Loucy (cell line): Measurements from ENCODE around the gene FOXK1.

Source experiments
- H2AFZ ChIP-seq: fragments of 200-600 bp; sonication (generic); 2 replicates; pipeline ENCODE4 v1.6.0; 2016; ENCODE audit warnings: antibody characterized with exemption, mild to moderate bottlenecking, low read length, moderate library complexity
- H3F3A ChIP-seq: fragments of 200-600 bp; 2 replicates; pipeline ENCODE4 v1.6.0; 2016; ENCODE audit warnings: antibody characterized with exemption, low read depth, mild to moderate bottlenecking
- H3K27me3 ChIP-seq: fragments of 200-600 bp; sonication (generic); 2 replicates; pipeline ENCODE4 v1.6.1; 2014; ENCODE audit warnings: low read length, mild to moderate bottlenecking; ENCODE audit not compliant: insufficient read depth, poor library complexity, severe bottlenecking
- H3K36me3 ChIP-seq: fragments of 200-600 bp; sonication (generic); 2 replicates; pipeline ENCODE4 v1.6.1; 2016; ENCODE audit warnings: low read length; ENCODE audit not compliant: insufficient read depth
- H3K4me1 ChIP-seq: fragments of 200-600 bp; sonication (generic); 2 replicates; pipeline ENCODE4 v1.5.1; 2014; ENCODE audit warnings: low read length, mild to moderate bottlenecking; ENCODE audit not compliant: insufficient read depth, poor library complexity, severe bottlenecking
- H3K4me2 ChIP-seq: fragments of 200-600 bp; sonication (generic); 2 replicates; pipeline ENCODE4 v1.6.0; 2014; ENCODE audit warnings: antibody characterized with exemption, low read length, low read depth, mild to moderate bottlenecking; ENCODE audit not compliant: poor library complexity, severe bottlenecking
- H3K4me3 ChIP-seq: fragments of 200-600 bp; sonication (generic); 2 replicates; pipeline ENCODE4 v1.5.1; 2014; ENCODE audit warnings: low read length, mild to moderate bottlenecking, mixed read lengths; ENCODE audit not compliant: poor library complexity, severe bottlenecking
- H3K79me2 ChIP-seq: fragments of 200-600 bp; sonication (generic); 2 replicates; pipeline ENCODE4 v1.6.1; 2014; ENCODE audit warnings: low read length; ENCODE audit not compliant: insufficient read depth
- H3K9ac ChIP-seq: fragments of 200-600 bp; sonication (generic); 2 replicates; pipeline ENCODE4 v1.6.0; 2014; ENCODE audit warnings: mild to moderate bottlenecking, low read depth, low read length, moderate library complexity; ENCODE audit not compliant: poor library complexity, severe bottlenecking
- H3K9me2 ChIP-seq: fragments of 200-600 bp; sonication (generic); replicated peaks from 2 replicates; pipeline ENCODE4 v1.6.1; 2016; ENCODE audit warnings: low read depth, low read length, mixed read lengths
- H3K9me3 ChIP-seq: fragments of 200-600 bp; sonication (generic); 2 replicates; pipeline ENCODE4 v1.6.1; 2014; ENCODE audit warnings: mild to moderate bottlenecking, antibody characterized with exemption, low read length, low read depth; ENCODE audit not compliant: insufficient read depth
- H4K20me1 ChIP-seq: fragments of 200-600 bp; sonication (generic); 2 replicates; pipeline ENCODE4 v1.6.0; 2014; ENCODE audit warnings: antibody characterized with exemption, low read length, mild to moderate bottlenecking; ENCODE audit not compliant: insufficient read depth, poor library complexity, severe bottlenecking
- CTCF ChIP-seq: fragments of 200-600 bp; sonication (generic); conservative IDR thresholded peaks from 2 replicates; pipeline ENCODE4 v1.5.1; 2014; ENCODE audit warnings: mild to moderate bottlenecking, antibody characterized with exemption, low read length
- EZH2phosphoT487 ChIP-seq: fragments of 200-600 bp; IDR thresholded peaks from 2 replicates; pipeline ENCODE4 v1.6.1; 2018; ENCODE audit warnings: antibody characterized with exemption, mild to moderate bottlenecking, moderate library complexity, borderline replicate concordance

Gene FOXK1

GRCh38 chr7:4698707-4699275, 16.7 kb downstream of the FOXK1 start:
- Histone ChIP-seq H3K36me3 (no peaks in the 10 kb centered on the region), H3K79me2 (peaks cover 90% of the 10 kb centered on the region), H3K9ac (no peak overlapping the region), H2AFZ (no peak overlapping the region), H3K9me3 (no peaks in the 10 kb centered on the region), H3F3A (no peaks in the 10 kb centered on the region), H3K27me3 (no peaks in the 10 kb centered on the region), H4K20me1 (peaks cover 27% of the 10 kb centered on the region), H3K4me3 (no peak overlapping the region), H3K4me2 (no peak overlapping the region), H3K4me1 (no peaks in the 10 kb centered on the region), H3K9me2 (no peaks in the 10 kb centered on the region)
- TF ChIP-seq EZH2phosphoT487 (no peak), CTCF (no peak)

- Histone ChIP-seq H4K20me1 (peaks cover 27% of the 10 kb centered on the region), H2AFZ (no peak overlapping the region), H3K4me3 (no peak overlapping the region), H3K4me1 (no peaks in the 10 kb centered on the region), H3K79me2 (peaks cover 83% of the 10 kb centered on the region), H3K4me2 (no peak overlapping the region), H3K9me3 (no peaks in the 10 kb centered on the region), H3K27me3 (no peaks in the 10 kb centered on the region), H3K9ac (no peak overlapping the region), H3K9me2 (no peaks in the 10 kb centered on the region), H3F3A (no peaks in the 10 kb centered on the region), H3K36me3 (no peaks in the 10 kb centered on the region)
- no peak for TF ChIP-seq CTCF
- TF ChIP-seq EZH2phosphoT487 = no peak
Measured at GRCh38 chr7:4699841-4700240, 17.7 kb downstream of the FOXK1 start.

- H3K36me3 ChIP-seq = no peaks in the 10 kb centered on the region
- TF ChIP-seq CTCF (no peak), EZH2phosphoT487 (no peak)
- H4K20me1 ChIP-seq = peaks cover 22% of the 10 kb centered on the region
- no peaks in the 10 kb centered on the region for H3K27me3 ChIP-seq
- H3K4me1 ChIP-seq = no peaks in the 10 kb centered on the region
- H3K9me2 ChIP-seq = no peaks in the 10 kb centered on the region
- no peaks in the 10 kb centered on the region for H3K9me3 ChIP-seq
- H3K4me2 ChIP-seq = no peak overlapping the region
- H3K9ac ChIP-seq = no peak overlapping the region
- H3K4me3 ChIP-seq = no peak overlapping the region
- no peak overlapping the region for H2AFZ ChIP-seq
- no peaks in the 10 kb centered on the region for H3F3A ChIP-seq
- peaks cover 80% of the 10 kb centered on the region for H3K79me2 ChIP-seq
Measured at GRCh38 chr7:4700577-4701235, 18.6 kb downstream of the FOXK1 start.
